ENCODE measurements around the gene NT5C3A. TPM values are rescaled to one million over a fixed set of nuclear protein-coding genes. Genes with fewer than 3 reads are reported as not detected.

Gene NT5C3A
- total RNA-seq, 1 donor from 2014 or later: 8.3 TPM

DNA sequence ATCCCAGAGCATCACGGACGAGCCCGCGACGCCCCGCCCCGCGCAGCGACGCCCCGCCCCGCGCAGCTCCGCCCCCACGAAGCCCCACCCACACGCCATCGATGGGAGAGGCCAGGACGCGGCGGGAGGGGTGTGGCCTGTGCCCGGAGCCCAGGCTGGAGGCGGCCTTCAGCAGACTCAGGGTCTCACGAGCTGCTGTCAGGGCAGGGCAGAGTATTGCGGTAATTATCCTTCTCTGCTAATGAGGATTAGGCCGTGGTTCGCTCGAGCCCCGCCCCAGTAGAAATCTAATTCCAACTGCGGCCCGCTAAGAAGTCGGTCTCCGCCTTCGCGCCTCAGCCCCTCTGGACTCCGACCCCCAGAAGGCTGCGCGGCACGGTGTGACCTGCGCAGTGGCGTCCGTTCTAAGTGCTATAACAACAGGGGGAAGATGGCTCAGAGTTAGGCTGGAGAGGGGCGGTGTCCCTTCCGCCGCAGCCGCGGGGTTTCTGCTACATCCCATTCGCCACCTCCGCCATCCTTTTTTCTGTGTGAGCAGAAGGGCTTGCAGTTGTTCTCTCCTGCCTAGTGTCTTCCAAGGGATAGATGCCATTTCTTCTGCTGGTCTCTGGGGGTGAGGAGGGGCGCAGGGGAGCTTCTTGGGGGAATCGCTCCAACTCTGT is 337 bp upstream of the NT5C3A start:
- Histone ChIP-seq H3K27me3 (no peaks in the 10 kb centered on the region), H3K36me3 (no peaks in the 10 kb centered on the region), H3K4me1 (peaks cover 3 to 18% of the 10 kb centered on the region in 2 donors), H3K27ac (peak overlapping the region; percentile 87 to 94), H3K9me3 (peaks cover 0 to 13% of the 10 kb centered on the region in 2 donors), H3K4me3 (peak overlapping the region; percentile 67 to 86)
- intact Hi-C loops (cut with DNase I): loop anchor here (1.0 to 5.0 kb wide), 7 partner anchors 46 to 571 kb away; partner anchors contain the start of genes BBS9, FKBP9, LSM5 and RP9
- peak; percentile 81 to 94 for DNase-seq (ENCODE audit: low spot score in 2 of 2)
- TF ChIP-seq, protein P1, sequence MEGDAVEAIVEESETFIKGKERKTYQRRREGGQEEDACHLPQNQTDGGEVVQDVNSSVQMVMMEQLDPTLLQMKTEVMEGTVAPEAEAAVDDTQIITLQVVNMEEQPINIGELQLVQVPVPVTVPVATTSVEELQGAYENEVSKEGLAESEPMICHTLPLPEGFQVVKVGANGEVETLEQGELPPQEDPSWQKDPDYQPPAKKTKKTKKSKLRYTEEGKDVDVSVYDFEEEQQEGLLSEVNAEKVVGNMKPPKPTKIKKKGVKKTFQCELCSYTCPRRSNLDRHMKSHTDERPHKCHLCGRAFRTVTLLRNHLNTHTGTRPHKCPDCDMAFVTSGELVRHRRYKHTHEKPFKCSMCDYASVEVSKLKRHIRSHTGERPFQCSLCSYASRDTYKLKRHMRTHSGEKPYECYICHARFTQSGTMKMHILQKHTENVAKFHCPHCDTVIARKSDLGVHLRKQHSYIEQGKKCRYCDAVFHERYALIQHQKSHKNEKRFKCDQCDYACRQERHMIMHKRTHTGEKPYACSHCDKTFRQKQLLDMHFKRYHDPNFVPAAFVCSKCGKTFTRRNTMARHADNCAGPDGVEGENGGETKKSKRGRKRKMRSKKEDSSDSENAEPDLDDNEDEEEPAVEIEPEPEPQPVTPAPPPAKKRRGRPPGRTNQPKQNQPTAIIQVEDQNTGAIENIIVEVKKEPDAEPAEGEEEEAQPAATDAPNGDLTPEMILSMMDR (IDR thresholded peaks at IDR 0.05): no peak

DNA sequence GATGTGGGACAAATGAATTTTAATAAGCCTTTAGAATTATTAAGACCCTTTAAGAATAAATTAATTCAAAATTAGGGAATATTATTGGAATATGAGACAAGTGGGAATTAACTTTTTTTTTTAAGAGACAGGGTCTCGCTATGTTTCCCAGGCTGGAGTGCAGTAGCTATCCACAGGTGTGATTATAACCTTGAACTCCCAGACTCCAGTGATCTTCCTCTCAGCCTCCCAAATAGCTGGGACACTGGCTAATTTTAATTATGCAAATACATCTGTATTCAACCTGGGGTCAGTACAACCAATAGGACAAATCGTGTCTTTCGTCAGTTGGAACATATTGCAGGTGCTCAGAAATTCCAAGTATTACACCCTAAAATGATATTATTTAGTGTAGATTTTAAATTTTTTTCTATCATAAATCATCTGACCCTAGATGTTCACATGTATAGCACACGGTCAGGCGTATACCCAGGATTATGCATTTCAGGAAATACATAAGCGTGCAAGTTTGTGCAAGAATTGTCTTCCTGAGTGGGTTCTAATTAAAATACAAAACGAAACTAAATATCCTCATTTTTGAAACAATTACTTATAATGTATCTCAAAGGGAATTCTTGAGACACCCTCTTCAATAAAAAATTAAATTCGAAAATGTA is 1.2 kb downstream of the NT5C3A start:
- TF ChIP-seq, protein P1 (IDR thresholded peaks at IDR 0.05): no peak

DNA sequence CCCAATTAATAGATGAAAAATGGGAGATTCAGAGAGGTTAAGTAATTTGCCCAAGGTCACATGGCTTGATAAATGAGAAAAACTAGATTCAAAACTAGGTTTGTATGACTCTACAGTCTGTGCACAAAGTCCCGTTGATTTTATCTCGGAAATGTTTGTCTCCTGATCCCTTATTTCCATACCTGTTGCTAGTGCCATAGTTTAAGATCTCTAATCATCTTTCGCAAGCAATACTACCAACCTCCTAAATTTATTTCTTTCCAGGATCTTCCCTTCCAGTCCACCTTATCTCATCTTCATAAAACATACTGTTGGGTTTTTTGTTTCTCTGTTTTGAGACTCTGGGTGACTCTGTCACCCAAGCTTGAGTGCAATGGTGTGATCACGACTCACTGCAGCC is 2.9 kb downstream of the NT5C3A start:
- TF ChIP-seq, protein P1 (IDR thresholded peaks at IDR 0.05): no peak
- H3K4me1 ChIP-seq: peaks cover 3 to 18% of the 10 kb centered on the region in 2 donors
- intact Hi-C loops (cut with DNase I): loop anchor here (5.0 kb wide), 3 partner anchors 117 to 567 kb away; partner anchors contain the start of gene LSM5

More for the DNA sequence above, 1.2 kb downstream of the NT5C3A start:
- Histone ChIP-seq H3K27ac (no peak overlapping the region), H3K4me3 (peak overlapping the region; percentile 67 to 86), H3K4me1 (peaks cover 3 to 18% of the 10 kb centered on the region in 2 donors), H3K9me3 (peaks cover 0 to 6% of the 10 kb centered on the region in 2 donors), H3K36me3 (no peaks in the 10 kb centered on the region), H3K27me3 (no peaks in the 10 kb centered on the region)
- DNase-seq (ENCODE audit: low spot score in 2 of 2): no peak
- intact Hi-C loops (cut with DNase I): loop anchor here (5.0 kb wide), 3 partner anchors 119 to 569 kb away; partner anchors contain the start of gene LSM5

DNA sequence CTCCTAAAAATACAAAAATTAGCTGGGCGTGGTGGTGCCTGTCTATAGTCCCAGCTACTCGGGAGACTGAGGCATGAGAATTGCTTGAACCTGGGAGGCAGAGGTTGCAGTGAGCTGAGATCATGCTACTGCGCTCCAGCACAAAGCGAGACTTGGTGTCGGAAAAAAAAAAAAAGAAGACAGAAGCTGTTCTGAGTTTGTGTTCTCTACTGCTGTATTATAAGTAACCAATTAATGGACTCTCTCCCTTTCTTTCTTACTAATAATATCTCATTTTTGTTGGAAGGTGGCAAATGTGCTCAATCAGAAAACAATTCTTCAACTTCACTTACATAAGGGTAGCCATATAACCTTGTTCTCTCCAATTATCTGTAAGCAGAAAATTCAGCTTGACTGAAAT is 7.4 kb downstream of the NT5C3A start:
- TF ChIP-seq, protein P1 (IDR thresholded peaks at IDR 0.05): no peak

More for the DNA sequence above, 2.9 kb downstream of the NT5C3A start:
- H3K4me3 ChIP-seq: no peak overlapping the region
- no peaks in the 10 kb centered on the region for H3K9me3 ChIP-seq
- no peaks in the 10 kb centered on the region for H3K36me3 ChIP-seq
- H3K27me3 ChIP-seq: no peaks in the 10 kb centered on the region
- H3K27ac ChIP-seq: no peak overlapping the region
- no peak for DNase-seq (ENCODE audit: low spot score in 2 of 2)

DNA sequence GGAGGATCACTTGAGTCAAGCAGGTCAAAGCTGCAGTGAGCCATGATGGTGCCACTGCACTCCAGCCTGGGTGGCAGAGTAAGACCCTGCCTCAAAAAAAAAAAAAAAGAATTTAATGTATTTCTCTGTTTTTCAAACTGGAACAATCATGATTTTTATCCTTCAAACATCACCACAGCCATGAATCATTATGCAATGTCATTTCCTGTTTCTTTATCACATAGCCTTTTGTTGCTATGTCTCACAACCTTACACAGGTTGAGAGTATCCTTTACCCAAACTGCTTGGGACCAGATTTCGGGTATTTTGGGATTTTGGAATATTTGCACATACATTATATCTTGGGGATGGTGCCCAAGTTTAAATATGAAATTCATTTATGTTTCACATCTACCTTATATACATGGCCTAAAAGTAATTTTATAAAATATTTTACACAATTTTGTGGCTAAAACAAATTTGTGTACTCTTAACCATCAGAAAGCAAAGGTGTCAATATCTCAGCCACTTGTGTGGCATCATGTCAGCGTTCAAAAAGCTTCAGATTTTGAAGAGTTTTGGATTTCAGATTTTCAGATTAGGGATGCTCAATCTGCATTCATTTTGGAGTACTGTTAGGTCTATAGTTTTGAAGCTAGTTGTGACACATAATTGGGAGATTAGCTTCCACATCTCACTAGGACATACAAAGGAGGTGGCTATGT is 8.2 kb downstream of the NT5C3A start:
- no peaks in the 10 kb centered on the region for H3K36me3 ChIP-seq

More for the DNA sequence above, 7.4 kb downstream of the NT5C3A start:
- H3K27ac ChIP-seq: no peak overlapping the region
- no peaks in the 10 kb centered on the region for H3K27me3 ChIP-seq
- H3K4me1 ChIP-seq: peaks cover 0 to 6% of the 10 kb centered on the region in 2 donors
- intact Hi-C loops (cut with DNase I): no loop called here
- H3K9me3 ChIP-seq: no peaks in the 10 kb centered on the region
- H3K4me3 ChIP-seq: no peak overlapping the region
- no peaks in the 10 kb centered on the region for H3K36me3 ChIP-seq
- DNase-seq (ENCODE audit: low spot score in 2 of 2): no peak

More for the DNA sequence above, 8.2 kb downstream of the NT5C3A start:
- Histone ChIP-seq H3K4me3 (no peak overlapping the region), H3K9me3 (no peaks in the 10 kb centered on the region), H3K27ac (no peak overlapping the region), H3K27me3 (no peaks in the 10 kb centered on the region), H3K4me1 (peaks cover 0 to 2% of the 10 kb centered on the region in 2 donors)
- DNase-seq (ENCODE audit: low spot score in 2 of 2): no peak
- intact Hi-C loops (cut with DNase I): no loop called here
- TF ChIP-seq, protein P1 (IDR thresholded peaks at IDR 0.05): no peak

Data from ascending aorta (tissue), 2 donors.